Middle frontal gyrus (tissue), 1 donor: Measurements from ENCODE around the gene GNB4.

ENCODE experiments used
- DNase-seq: peaks from one replicate; pipeline ENCODE4 v3.0.0-alpha.2; 2015; ENCODE audit warnings: low spot score; ENCODE audit errors: extremely low spot score

Gene GNB4

GRCh38 chr3:179436517-179436916 lies 14.8 kb downstream of the GNB4 start:
- no peak for DNase-seq

DNA sequence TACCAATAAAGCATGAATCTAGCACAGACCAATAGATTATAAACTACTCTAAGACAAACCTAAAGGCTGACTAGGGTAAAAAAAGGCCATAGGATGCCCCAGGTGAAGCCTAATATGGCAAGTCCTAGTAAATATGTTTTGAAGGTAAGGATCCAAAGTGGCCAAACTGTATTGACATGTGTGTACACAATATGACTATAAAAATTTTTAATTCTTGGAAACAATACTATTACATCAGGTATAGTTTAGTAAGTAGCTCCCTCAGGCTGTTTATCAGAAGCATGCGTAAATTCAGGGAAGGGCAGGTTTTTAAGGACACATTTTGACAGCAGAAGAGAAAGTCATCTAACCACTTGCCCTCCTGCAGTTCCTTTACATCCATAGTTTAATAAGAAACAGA lies 18.8 kb downstream of the GNB4 start:
- DNase-seq: no peak

DNA sequence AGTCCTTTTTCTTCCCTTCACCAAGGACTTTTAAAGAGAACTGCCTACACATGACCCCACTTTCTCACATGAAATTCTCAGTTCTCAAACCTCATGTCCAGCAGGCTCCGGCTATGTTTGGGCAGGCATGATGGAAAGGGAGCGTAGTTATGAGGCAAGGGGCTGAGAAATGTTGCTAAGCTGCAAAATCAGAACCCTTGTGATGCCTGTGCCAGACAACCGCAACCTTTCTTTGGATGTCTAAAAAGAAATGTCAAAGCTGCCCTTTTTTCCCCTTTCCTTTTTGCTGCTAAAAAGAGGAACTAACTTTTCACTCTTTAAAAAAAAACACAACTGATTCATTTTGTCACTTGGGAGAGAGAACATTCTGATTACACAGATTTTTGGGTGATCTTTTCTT lies 19.2 kb downstream of the GNB4 start:
- DNase-seq: no peak

DNA sequence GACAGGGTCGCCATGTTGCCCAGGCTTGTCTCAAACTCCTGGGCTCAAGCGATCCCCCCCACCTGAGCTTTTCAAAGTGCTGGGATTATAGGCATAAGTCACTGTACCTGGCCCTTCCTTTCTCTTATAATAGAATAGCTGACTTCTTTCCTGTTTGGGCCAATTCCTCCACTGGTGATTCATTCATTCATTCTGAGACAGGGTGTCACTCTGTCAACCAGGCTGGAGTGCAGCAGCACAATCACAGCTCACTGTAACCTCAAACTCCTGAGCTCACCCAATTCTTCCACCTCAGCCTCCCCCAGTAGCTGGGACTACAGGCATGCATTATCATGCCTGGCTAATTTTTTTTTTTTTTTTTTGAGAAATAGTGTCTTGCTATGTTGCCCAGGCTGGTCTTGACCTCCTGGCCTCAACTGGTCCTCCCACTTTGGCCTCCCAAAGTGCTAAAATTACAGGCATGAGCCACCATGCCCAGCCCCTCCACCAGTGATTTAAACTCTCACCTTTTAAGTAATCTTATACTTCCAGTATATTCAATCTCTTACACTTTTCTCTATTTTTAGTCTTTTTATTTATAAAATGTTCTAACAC lies 20.9 kb downstream of the GNB4 start:
- no peak for DNase-seq

GRCh38 chr3:179428876-179429548 lies 22.3 kb downstream of the GNB4 start:
- no peak for DNase-seq

GRCh38 chr3:179425075-179425474 lies 26.2 kb downstream of the GNB4 start:
- no peak for DNase-seq

- DNase-seq: no peak
Measured at GRCh38 chr3:179421500-179421899, 29.8 kb downstream of the GNB4 start.

DNA sequence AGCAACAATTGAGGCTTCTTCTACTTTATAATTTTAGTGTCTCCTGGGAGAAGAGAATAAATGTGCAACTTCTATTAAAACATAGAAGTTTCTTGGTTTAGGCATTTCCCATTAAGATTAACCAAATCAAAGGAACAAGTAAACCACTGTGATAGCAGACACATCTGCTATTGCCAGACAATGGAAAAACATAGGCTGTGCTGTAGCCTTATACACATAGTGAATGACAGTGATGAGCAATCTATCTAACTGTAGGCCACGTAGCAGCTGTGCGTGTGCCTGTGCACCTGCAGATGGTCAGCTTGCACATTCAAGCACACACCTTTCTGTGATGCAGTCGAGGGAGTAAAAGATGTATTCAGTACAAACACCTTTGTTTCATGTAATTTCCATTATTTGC lies 32.7 kb downstream of the GNB4 start:
- no peak for DNase-seq

DNA sequence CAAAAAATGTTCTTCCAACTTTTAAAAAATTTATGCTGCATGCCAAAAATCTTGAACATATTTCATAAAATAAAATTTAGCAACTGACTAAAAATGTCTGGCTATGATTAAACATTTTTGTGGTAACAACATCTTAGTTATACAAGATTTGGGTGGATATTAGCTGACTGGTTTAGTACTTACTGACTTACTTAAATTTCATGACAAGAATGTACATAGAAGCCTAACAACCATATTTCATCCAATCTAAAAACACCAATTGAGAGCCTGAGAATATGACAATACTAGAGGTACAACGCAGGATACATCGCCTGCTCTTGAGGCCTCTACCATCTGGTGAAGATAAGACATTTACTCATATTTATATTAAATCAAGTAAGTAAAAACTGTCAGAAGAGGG lies 34.6 kb downstream of the GNB4 start:
- no peak for DNase-seq

DNA sequence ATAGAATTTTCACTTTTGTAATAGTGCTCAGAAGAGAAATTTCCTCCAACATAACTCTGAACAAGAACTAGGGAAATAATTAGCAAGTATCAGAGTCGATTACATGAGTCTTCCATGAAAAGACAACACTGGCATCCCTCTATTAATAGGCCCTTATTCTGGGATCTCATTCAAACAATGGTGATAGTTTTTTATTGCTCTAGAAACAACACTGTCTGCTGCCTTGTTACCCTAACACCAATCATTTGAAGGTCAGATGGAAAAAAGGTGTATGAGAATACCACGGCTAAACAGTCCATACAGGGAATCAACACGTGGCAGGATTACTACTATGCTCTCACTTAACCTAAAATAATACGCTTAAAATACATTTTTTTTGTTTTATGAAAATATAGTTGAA lies 35.9 kb downstream of the GNB4 start:
- no peak for DNase-seq

- no peak for DNase-seq
Measured at GRCh38 chr3:179414804-179415203, 36.5 kb downstream of the GNB4 start.

GRCh38 chr3:179410999-179411398 lies 40.3 kb downstream of the GNB4 start:
- DNase-seq: no peak

- no peak for DNase-seq
Measured at GRCh38 chr3:179410331-179410730, 40.9 kb downstream of the GNB4 start.

DNA sequence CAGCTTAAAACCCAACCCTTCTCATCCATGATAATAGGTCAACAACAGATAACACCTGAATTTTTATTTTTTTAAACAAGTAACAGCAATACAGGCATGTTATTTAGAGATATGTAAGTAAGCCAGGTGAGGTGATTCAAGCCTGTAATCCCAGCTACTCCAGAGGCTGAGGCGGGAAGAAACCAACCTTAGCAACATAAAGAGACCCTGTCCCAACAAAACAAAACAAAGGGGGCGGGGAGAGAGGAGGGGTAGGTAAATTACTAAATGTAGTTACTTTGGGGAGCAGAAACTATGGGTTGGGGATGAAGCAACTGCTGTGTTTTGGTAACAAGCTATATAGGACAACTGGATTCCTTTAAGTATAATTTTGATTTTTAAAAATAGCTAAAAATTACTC lies 47.0 kb downstream of the GNB4 start:
- no peak for DNase-seq

GRCh38 chr3:179402963-179403362 lies 48.3 kb downstream of the GNB4 start:
- DNase-seq: no peak

- no peak for DNase-seq
Measured at GRCh38 chr3:179401561-179401960, 49.7 kb downstream of the GNB4 start.

GRCh38 chr3:179398574-179399231 lies 52.6 kb downstream of the GNB4 start:
- DNase-seq: no peak

- DNase-seq: no peak
Measured at GRCh38 chr3:179391906-179392305, 59.4 kb downstream of the GNB4 start.

GRCh38 chr3:179376474-179376873 lies 74.8 kb downstream of the GNB4 start:
- DNase-seq: no peak

DNA sequence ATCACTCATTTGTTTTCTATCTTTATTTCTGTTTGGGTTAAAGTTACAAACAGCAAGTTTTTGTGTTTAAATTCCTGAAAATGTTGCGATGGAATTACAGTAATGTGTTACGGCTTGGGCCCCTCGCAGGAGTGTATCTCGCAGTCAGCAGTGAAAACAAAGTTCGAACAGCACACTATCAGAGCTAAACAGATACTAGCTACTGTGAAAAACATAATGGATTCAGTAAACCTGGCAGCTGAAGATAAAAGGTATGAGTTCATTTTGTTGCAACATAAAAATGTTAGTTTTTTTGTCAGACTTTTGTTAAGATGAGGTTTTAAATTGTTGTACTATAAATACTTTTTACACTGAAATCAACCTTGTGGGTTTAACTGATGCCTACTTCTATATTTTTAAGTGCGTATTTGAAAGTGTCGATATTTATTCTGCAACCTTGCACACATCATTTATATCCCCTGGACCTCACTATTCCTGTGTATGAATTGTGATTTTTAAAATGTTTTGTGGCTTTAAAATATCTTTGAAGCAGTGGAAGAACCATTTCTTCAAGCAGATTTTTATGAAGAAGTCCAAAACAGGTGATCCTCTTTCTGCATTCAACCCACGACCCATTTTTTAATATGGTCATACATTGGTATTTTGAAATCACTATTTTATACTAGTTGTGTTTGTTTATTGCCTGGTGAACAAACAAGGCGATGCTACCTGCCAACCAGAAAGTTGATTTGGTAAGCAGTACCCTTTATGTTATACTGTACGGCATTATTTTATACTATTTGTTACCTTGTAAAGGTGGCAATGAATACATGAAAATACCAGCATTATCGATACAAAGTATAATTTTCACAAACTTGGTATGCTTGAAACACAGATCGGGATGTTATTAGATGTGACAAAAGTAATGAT lies 75.9 kb downstream of the GNB4 start:
- DNase-seq: no peak

- no peak for DNase-seq
Measured at GRCh38 chr3:179373938-179374337, 77.3 kb downstream of the GNB4 start.

DNA sequence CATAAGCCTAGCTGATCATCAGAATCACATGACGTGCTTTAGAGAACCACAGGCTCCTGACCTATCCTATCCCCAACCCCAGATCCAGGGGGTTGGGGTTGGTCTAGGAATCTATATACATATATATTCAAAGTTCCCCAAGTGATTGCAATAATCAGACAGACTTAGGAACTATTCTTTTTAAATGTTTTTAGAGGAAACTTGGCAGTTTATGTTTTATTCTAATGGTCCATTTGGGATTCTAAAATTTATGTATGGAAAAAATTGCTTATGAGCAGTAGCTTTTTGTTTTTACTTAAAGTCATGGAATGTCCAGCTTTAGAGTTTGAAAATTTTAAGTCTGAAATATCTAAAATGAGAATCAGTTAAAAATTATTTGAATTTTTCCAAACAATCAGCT lies 81.6 kb downstream of the GNB4 start:
- DNase-seq: no peak
